Measurements from ENCODE around the gene PAQR7.

The PAQR7 gene

GRCh38 chr1:25880518-25880917 is 5.0 kb upstream of the PAQR7 start:
- Histone ChIP-seq H3K36me3 (ENCODE audit: control insufficient read depth in 1 of 2, insufficient read depth in 2 of 2, low read length in 2 of 2) (no peaks in the 10 kb centered on the region), H3K27me3 (ENCODE audit: low read depth, low read length) (no peaks in the 10 kb centered on the region), H3K4me3 (ENCODE audit: low read depth in 1 of 2, low read length in 2 of 2) (no peak overlapping the region), H3K4me1 (ENCODE audit: control insufficient read depth in 1 of 2, insufficient read depth in 2 of 2, low read length in 2 of 2) (peaks cover 0 to 3% of the 10 kb centered on the region in 2 donors), H3K27ac (ENCODE audit: low read length) (no peak overlapping the region), H3K9me3 (ENCODE audit: control insufficient read depth in 1 of 2, low read length in 2 of 2) (no peaks in the 10 kb centered on the region)

DNA sequence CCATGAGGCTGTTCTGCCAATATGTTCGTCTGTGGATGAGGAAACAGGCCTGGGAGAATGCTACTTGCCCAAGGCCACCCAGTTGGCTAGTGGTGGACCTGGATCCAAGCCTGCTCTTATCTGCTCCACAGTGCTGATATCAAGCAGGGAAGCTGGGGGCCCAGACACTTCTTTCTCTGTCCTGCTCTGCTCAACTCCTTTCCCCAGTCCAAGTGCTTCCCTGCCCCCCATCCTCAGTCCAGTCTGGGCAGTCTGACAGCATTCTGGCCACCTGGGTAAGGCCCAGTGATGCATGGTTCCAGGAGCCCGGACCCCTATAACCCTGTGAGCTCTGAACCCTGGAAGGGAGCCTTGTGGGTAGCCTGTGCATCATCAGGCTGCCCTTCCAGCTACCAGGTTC is 4.2 kb upstream of the PAQR7 start:
- H3K27ac ChIP-seq (ENCODE audit: low read length): no peak overlapping the region
- peaks cover 3 to 4% of the 10 kb centered on the region in 2 donors for H3K4me1 ChIP-seq (ENCODE audit: control insufficient read depth in 1 of 2, insufficient read depth in 2 of 2, low read length in 2 of 2)

DNA sequence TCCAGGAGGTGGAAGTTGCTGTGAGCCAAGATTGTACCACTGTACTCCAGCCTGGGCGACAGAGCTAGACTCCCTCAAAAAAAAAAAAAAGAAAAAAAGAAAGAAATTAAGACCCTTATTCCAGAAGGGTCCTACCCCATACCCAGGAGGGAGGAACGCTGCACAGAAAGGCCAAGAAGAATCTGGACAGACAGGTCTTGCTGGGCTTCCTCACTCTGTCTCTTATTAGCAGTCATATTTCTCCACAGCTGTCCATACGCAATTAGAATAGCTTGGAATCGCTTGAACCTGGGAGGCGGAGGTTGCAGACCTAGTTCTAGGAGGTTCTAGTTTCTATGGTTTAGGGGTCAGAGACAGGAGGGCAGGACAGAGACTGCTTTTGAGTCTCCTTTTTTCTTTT is 3.2 kb upstream of the PAQR7 start:
- Histone ChIP-seq H3K36me3 (ENCODE audit: control insufficient read depth in 1 of 2, insufficient read depth in 2 of 2, low read length in 2 of 2) (no peaks in the 10 kb centered on the region), H3K4me1 (ENCODE audit: control insufficient read depth in 1 of 2, insufficient read depth in 2 of 2, low read length in 2 of 2) (peaks cover 7 to 10% of the 10 kb centered on the region in 2 donors), H3K27ac (ENCODE audit: low read length) (no peak overlapping the region), H3K4me3 (ENCODE audit: low read depth in 1 of 2, low read length in 2 of 2) (no peak overlapping the region), H3K27me3 (ENCODE audit: low read depth, low read length) (no peaks in the 10 kb centered on the region), H3K9me3 (ENCODE audit: control insufficient read depth in 1 of 2, low read length in 2 of 2) (no peaks in the 10 kb centered on the region)

More for the DNA sequence above, 4.2 kb upstream of the PAQR7 start:
- Histone ChIP-seq H3K27me3 (ENCODE audit: low read depth, low read length) (no peaks in the 10 kb centered on the region), H3K36me3 (ENCODE audit: control insufficient read depth in 1 of 2, insufficient read depth in 2 of 2, low read length in 2 of 2) (no peaks in the 10 kb centered on the region), H3K9me3 (ENCODE audit: control insufficient read depth in 1 of 2, low read length in 2 of 2) (no peaks in the 10 kb centered on the region), H3K4me3 (ENCODE audit: low read depth in 1 of 2, low read length in 2 of 2) (no peak overlapping the region)

DNA sequence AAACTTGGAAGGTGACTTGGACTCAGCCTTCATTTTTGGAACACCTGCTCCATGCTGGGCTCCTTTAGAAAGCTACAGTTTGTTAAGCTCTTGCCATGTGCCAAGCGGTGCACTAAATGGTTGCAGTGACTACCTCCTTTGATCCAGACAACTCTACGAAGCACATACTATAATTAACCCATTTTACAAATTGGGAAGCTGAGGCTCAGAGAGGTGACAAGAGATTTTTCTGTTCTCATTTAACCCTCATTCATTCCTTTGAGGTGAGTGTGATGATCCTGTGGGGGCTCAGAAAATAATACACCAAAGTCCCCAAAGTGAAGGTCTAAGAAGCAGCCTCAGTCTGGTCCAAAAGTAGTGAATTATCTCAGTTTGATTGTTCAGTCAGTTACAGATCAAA is 1.6 kb upstream of the PAQR7 start:
- no peak overlapping the region for H3K27ac ChIP-seq (ENCODE audit: low read length)
- H3K4me1 ChIP-seq (ENCODE audit: control insufficient read depth in 1 of 2, insufficient read depth in 2 of 2, low read length in 2 of 2): peaks cover 7 to 20% of the 10 kb centered on the region in 2 donors

GRCh38 chr1:25876693-25877077 is 1.2 kb upstream of the PAQR7 start:
- Histone ChIP-seq H3K27me3 (ENCODE audit: low read depth, low read length) (no peaks in the 10 kb centered on the region), H3K36me3 (ENCODE audit: control insufficient read depth in 1 of 2, insufficient read depth in 2 of 2, low read length in 2 of 2) (no peaks in the 10 kb centered on the region), H3K9me3 (ENCODE audit: control insufficient read depth in 1 of 2, low read length in 2 of 2) (no peaks in the 10 kb centered on the region), H3K4me1 (ENCODE audit: control insufficient read depth in 1 of 2, insufficient read depth in 2 of 2, low read length in 2 of 2) (peaks cover 10 to 25% of the 10 kb centered on the region in 2 donors), H3K4me3 (ENCODE audit: low read depth in 1 of 2, low read length in 2 of 2) (no peak overlapping the region), H3K27ac (ENCODE audit: low read length) (no peak overlapping the region)

More for the DNA sequence above, 1.6 kb upstream of the PAQR7 start:
- Histone ChIP-seq H3K36me3 (ENCODE audit: control insufficient read depth in 1 of 2, insufficient read depth in 2 of 2, low read length in 2 of 2) (no peaks in the 10 kb centered on the region), H3K9me3 (ENCODE audit: control insufficient read depth in 1 of 2, low read length in 2 of 2) (no peaks in the 10 kb centered on the region), H3K4me3 (ENCODE audit: low read depth in 1 of 2, low read length in 2 of 2) (no peak overlapping the region), H3K27me3 (ENCODE audit: low read depth, low read length) (no peaks in the 10 kb centered on the region)

- peak overlapping the region; percentile 42 to 74 for H3K4me3 ChIP-seq (ENCODE audit: low read depth in 1 of 2, low read length in 2 of 2)
- H3K27ac ChIP-seq (ENCODE audit: low read length): no peak overlapping the region
- no peaks in the 10 kb centered on the region for H3K27me3 ChIP-seq (ENCODE audit: low read depth, low read length)
- peaks cover 16 to 31% of the 10 kb centered on the region in 2 donors for H3K4me1 ChIP-seq (ENCODE audit: control insufficient read depth in 1 of 2, insufficient read depth in 2 of 2, low read length in 2 of 2)
- H3K36me3 ChIP-seq (ENCODE audit: control insufficient read depth in 1 of 2, insufficient read depth in 2 of 2, low read length in 2 of 2): no peaks in the 10 kb centered on the region
- H3K9me3 ChIP-seq (ENCODE audit: control insufficient read depth in 1 of 2, low read length in 2 of 2): no peaks in the 10 kb centered on the region
Measured at GRCh38 chr1:25875856-25876692, 566 bp upstream of the PAQR7 start.

DNA sequence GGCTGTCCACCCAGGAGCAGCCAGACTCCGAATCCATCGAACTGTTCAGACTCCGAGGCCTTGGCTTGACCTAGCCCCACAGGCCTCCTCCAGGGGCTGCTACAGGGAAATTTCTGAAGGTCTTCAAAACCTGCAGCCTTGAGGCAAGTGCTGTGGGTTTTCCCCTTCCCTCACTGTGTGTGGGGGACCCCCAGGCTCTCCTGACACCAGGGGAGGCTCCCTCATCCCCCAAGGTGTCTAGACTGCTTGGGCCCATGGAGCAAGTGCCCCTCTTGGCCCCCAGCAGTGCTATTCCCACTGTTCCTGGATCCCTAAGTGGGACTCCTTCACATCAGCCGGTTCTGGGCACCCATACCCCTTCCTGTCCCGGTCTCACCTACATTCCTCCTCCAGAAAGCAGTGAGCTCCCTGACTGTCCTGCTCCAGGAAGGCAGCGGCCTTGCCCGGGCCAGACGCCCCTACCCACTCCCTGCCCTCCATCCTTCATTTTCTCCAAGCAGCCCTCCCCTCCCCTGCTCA is 814 bp downstream of the PAQR7 start:
- Histone ChIP-seq H3K4me3 (ENCODE audit: low read depth in 1 of 2, low read length in 2 of 2) (peak overlapping the region; percentile 57 to 74), H3K27ac (ENCODE audit: low read length) (peak overlapping the region; percentile 14), H3K4me1 (ENCODE audit: control insufficient read depth in 1 of 2, insufficient read depth in 2 of 2, low read length in 2 of 2) (peaks cover 18 to 31% of the 10 kb centered on the region in 2 donors)

DNA sequence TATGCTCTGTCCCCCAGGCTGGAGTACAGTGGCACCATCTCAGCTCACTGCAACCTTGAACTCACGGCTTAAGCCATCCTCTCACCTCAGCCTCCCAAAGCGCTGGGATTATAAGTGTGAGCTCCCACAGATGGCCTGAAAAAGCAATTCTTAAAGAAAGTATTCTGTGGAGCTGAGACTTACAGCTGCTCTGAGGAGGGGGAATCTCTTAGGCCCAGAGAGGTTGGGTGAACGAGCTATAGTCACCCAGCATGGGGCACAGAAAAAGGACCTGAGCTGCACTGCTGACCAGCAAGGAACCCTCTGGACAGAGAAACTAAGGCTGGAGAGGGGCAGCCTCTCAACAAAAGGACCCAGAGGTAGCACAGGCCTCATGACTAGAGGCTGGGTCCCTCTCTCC is 1.3 kb downstream of the PAQR7 start:
- peak overlapping the region; percentile 14 for H3K27ac ChIP-seq (ENCODE audit: low read length)
- H3K4me1 ChIP-seq (ENCODE audit: control insufficient read depth in 1 of 2, insufficient read depth in 2 of 2, low read length in 2 of 2): peaks cover 16 to 31% of the 10 kb centered on the region in 2 donors

More for the DNA sequence above, 814 bp downstream of the PAQR7 start:
- no peaks in the 10 kb centered on the region for H3K9me3 ChIP-seq (ENCODE audit: control insufficient read depth in 1 of 2, low read length in 2 of 2)
- H3K27me3 ChIP-seq (ENCODE audit: low read depth, low read length): no peaks in the 10 kb centered on the region
- peaks cover 0 to 9% of the 10 kb centered on the region in 2 donors for H3K36me3 ChIP-seq (ENCODE audit: control insufficient read depth in 1 of 2, insufficient read depth in 2 of 2, low read length in 2 of 2)

GRCh38 chr1:25873120-25873519 is 2.4 kb downstream of the PAQR7 start:
- H3K4me1 ChIP-seq (ENCODE audit: control insufficient read depth in 1 of 2, insufficient read depth in 2 of 2, low read length in 2 of 2): peaks cover 15 to 31% of the 10 kb centered on the region in 2 donors
- no peak overlapping the region for H3K4me3 ChIP-seq (ENCODE audit: low read depth in 1 of 2, low read length in 2 of 2)
- H3K27me3 ChIP-seq (ENCODE audit: low read depth, low read length): no peaks in the 10 kb centered on the region
- H3K36me3 ChIP-seq (ENCODE audit: control insufficient read depth in 1 of 2, insufficient read depth in 2 of 2, low read length in 2 of 2): peaks cover 0 to 14% of the 10 kb centered on the region in 2 donors
- H3K9me3 ChIP-seq (ENCODE audit: control insufficient read depth in 1 of 2, low read length in 2 of 2): no peaks in the 10 kb centered on the region
- no peak overlapping the region for H3K27ac ChIP-seq (ENCODE audit: low read length)

More for the DNA sequence above, 1.3 kb downstream of the PAQR7 start:
- Histone ChIP-seq H3K9me3 (ENCODE audit: control insufficient read depth in 1 of 2, low read length in 2 of 2) (no peaks in the 10 kb centered on the region), H3K4me3 (ENCODE audit: low read depth in 1 of 2, low read length in 2 of 2) (peak overlapping the region; percentile 57 to 74), H3K27me3 (ENCODE audit: low read depth, low read length) (no peaks in the 10 kb centered on the region), H3K36me3 (ENCODE audit: control insufficient read depth in 1 of 2, insufficient read depth in 2 of 2, low read length in 2 of 2) (peaks cover 0 to 14% of the 10 kb centered on the region in 2 donors)

GRCh38 chr1:25872713-25873112 is 2.8 kb downstream of the PAQR7 start:
- Histone ChIP-seq H3K4me3 (ENCODE audit: low read depth in 1 of 2, low read length in 2 of 2) (no peak overlapping the region), H3K27me3 (ENCODE audit: low read depth, low read length) (no peaks in the 10 kb centered on the region), H3K9me3 (ENCODE audit: control insufficient read depth in 1 of 2, low read length in 2 of 2) (no peaks in the 10 kb centered on the region), H3K4me1 (ENCODE audit: control insufficient read depth in 1 of 2, insufficient read depth in 2 of 2, low read length in 2 of 2) (peaks cover 15 to 31% of the 10 kb centered on the region in 2 donors), H3K27ac (ENCODE audit: low read length) (no peak overlapping the region), H3K36me3 (ENCODE audit: control insufficient read depth in 1 of 2, insufficient read depth in 2 of 2, low read length in 2 of 2) (peaks cover 0 to 14% of the 10 kb centered on the region in 2 donors)

DNA sequence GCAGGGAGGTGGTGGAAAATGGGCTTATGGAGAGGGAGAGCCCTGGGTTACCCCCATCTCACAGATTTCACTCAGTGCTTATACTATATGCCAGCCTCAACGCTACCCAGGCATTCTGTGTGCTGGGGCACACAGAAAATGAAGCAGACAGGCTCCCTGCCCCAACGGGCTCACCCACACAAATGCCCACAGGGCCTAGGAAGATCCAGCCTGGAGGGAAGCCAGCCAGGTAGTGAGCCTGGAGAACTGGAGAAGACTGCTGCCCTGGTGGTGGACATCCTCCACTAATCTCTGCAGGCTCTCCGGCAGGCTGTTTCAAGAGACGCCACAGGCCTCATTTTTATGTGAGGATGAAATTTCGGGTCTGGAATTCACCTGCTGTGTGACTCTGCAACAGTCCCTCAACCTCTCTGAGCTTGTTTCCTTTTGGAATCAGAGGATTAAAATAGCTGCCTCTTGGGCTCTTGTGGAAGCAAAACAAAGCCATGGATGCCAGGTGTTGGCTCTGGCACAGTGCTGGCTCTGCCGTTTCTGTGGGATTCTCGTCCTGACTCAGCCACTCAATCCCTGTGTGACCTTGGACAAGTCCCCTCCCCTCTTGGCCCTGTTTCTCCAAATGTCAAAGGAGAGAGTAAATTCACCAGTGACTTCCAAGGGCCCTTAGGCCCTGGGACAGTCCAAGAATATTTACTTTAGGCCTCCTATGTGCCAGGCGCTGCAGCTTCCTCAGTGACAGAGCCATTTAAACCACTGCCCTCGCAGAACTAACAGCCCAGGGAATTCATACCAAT is 3.6 kb downstream of the PAQR7 start:
- H3K27me3 ChIP-seq (ENCODE audit: low read depth, low read length): no peaks in the 10 kb centered on the region
- H3K4me3 ChIP-seq (ENCODE audit: low read depth in 1 of 2, low read length in 2 of 2): no peak overlapping the region
- peaks cover 15 to 31% of the 10 kb centered on the region in 2 donors for H3K4me1 ChIP-seq (ENCODE audit: control insufficient read depth in 1 of 2, insufficient read depth in 2 of 2, low read length in 2 of 2)
- peaks cover 0 to 14% of the 10 kb centered on the region in 2 donors for H3K36me3 ChIP-seq (ENCODE audit: control insufficient read depth in 1 of 2, insufficient read depth in 2 of 2, low read length in 2 of 2)
- no peaks in the 10 kb centered on the region for H3K9me3 ChIP-seq (ENCODE audit: control insufficient read depth in 1 of 2, low read length in 2 of 2)
- no peak overlapping the region for H3K27ac ChIP-seq (ENCODE audit: low read length)

Data from muscle layer of duodenum (tissue), 2 donors.